Measurements from ENCODE around the gene RABAC1. TPM values are rescaled to one million over a fixed set of nuclear protein-coding genes. Genes with fewer than 3 reads are reported as not detected.

The RABAC1 gene
- total and polyA plus RNA-seq, 7 donors = 48.9 to 131 (median 65.3) TPM

- Histone ChIP-seq H3K4me1 (peaks cover 16% of the 10 kb centered on the region), H3K4me3 (peak overlapping the region; percentile 92), H3K27me3 (ENCODE audit: insufficient read depth in 3 of 3, low read length in 2 of 3) (no peaks in the 10 kb centered on the region), H3K27ac (peak overlapping the region; percentile 78), H3K36me3 (ENCODE audit: insufficient read depth in 1 of 2, low read depth in 1 of 2) (peaks cover 0 to 21% of the 10 kb centered on the region in 2 donors), H3K9me3 (no peaks in the 10 kb centered on the region)
- DNase-seq (peak; percentile 80 to 84), ATAC-seq (peak; percentile 68 to 79 (median 70))
- intact Hi-C loops (cut with DNase I) = loop anchor here (5.0 kb wide), 2 partner anchors 76 to 96 kb away; partner anchors contain the start of genes RPS19 (in 2 of the 2) and ARHGEF1 (in 1 of the 2)
- 1 to 2% (median 2%) methylated on average over 30 to 43 of the region's 43 CpGs for WGBS, 3 donors
- no peak for TF ChIP-seq CTCF (IDR thresholded peaks at IDR 0.05)
Observed at GRCh38 chr19:41958367-41959055, 610 bp downstream of the RABAC1 start.

- WGBS, 3 donors = 22 to 23% (median 23%) methylated on average over 10 of the region's 10 CpGs
- peak overlapping the region; percentile 78 for H3K27ac ChIP-seq
- intact Hi-C loops (cut with DNase I) = loop anchor here (5.0 kb wide), 2 partner anchors 76 to 96 kb away; partner anchors contain the start of genes RPS19 (in 2 of the 2) and ARHGEF1 (in 1 of the 2)
- peak; percentile 80 for TF ChIP-seq CTCF (IDR thresholded peaks at IDR 0.05)
- DNase-seq = peak; percentile 44 to 78
- ATAC-seq = peak; percentile 79 to 83 (median 82)
- H3K9me3 ChIP-seq = no peaks in the 10 kb centered on the region
- H3K27me3 ChIP-seq (ENCODE audit: insufficient read depth in 3 of 3, low read length in 2 of 3) = no peaks in the 10 kb centered on the region
- peak overlapping the region; percentile 92 for H3K4me3 ChIP-seq
- H3K4me1 ChIP-seq = peaks cover 16% of the 10 kb centered on the region
- peaks cover 0 to 21% of the 10 kb centered on the region in 2 donors for H3K36me3 ChIP-seq (ENCODE audit: insufficient read depth in 1 of 2, low read depth in 1 of 2)
Observed at GRCh38 chr19:41957838-41958366, 1.2 kb downstream of the RABAC1 start.

GRCh38 chr19:41957161-41957837 lies 1.8 kb downstream of the RABAC1 start:
- no peak for DNase-seq
- H3K9me3 ChIP-seq = no peaks in the 10 kb centered on the region
- H3K4me3 ChIP-seq = no peak overlapping the region
- H3K4me1 ChIP-seq = peaks cover 16% of the 10 kb centered on the region
- no peaks in the 10 kb centered on the region for H3K27me3 ChIP-seq (ENCODE audit: insufficient read depth in 3 of 3, low read length in 2 of 3)
- peaks cover 0 to 21% of the 10 kb centered on the region in 2 donors for H3K36me3 ChIP-seq (ENCODE audit: insufficient read depth in 1 of 2, low read depth in 1 of 2)
- TF ChIP-seq CTCF (IDR thresholded peaks at IDR 0.05) = no peak
- peak overlapping the region; percentile 78 for H3K27ac ChIP-seq
- WGBS, 3 donors = 73 to 79% (median 74%) methylated on average over 11 of the region's 11 CpGs
- no peak for ATAC-seq
- intact Hi-C loops (cut with DNase I) = loop anchor here (5.0 kb wide), 2 partner anchors 75 to 95 kb away; partner anchors contain the start of genes RPS19 (in 2 of the 2) and ARHGEF1 (in 1 of the 2)

GRCh38 chr19:41956621-41957020 lies 2.5 kb downstream of the RABAC1 start:
- intact Hi-C loops (cut with DNase I) = loop anchor here (5.0 kb wide), 2 partner anchors 74 to 94 kb away; partner anchors contain the start of genes RPS19 (in 2 of the 2) and ARHGEF1 (in 1 of the 2)
- no peaks in the 10 kb centered on the region for H3K27me3 ChIP-seq (ENCODE audit: insufficient read depth in 3 of 3, low read length in 2 of 3)
- no peak for TF ChIP-seq CTCF (IDR thresholded peaks at IDR 0.05)
- peaks cover 16% of the 10 kb centered on the region for H3K4me1 ChIP-seq
- H3K27ac ChIP-seq = no peak overlapping the region
- DNase-seq (no peak), ATAC-seq (no peak)
- no peaks in the 10 kb centered on the region for H3K9me3 ChIP-seq
- peaks cover 0 to 21% of the 10 kb centered on the region in 2 donors for H3K36me3 ChIP-seq (ENCODE audit: insufficient read depth in 1 of 2, low read depth in 1 of 2)
- H3K4me3 ChIP-seq = no peak overlapping the region
- 79 to 87% (median 83%) methylated on average over 13 of the region's 13 CpGs for WGBS, 3 donors

All from psoas muscle (tissue), 8 donors.